Astrocyte of the cerebellum (primary cell): ENCODE measurements around the gene RCC2.

Experiments used
- DNase-seq: peaks from one replicate; pipeline ENCODE4 v3.0.0-alpha.2; 2011; ENCODE audit warnings: low read depth
- H3K4me3 ChIP-seq: 2 replicates; pipeline ENCODE4 v1.5.1; 2011; ENCODE audit warnings: mild to moderate bottlenecking, low read depth, low read length, moderate library complexity
- CTCF ChIP-seq: IDR thresholded peaks from 2 replicates; pipeline ENCODE4 v1.5.1; 2012; ENCODE audit warnings: low read length, low read depth, moderate library complexity, mild to moderate bottlenecking; ENCODE audit errors: missing control alignments
- in situ Hi-C: cut with HindIII; loops from 2 replicates; pipeline ENCODE4 v1.10.0; 2017; ENCODE audit warnings: low sequenced_read_pairs

RCC2 gene

GRCh38 chr1:17437580-17438317, 1.7 kb downstream of the RCC2 start:
- peak overlapping the region; percentile 87 for H3K4me3 ChIP-seq
- no peak for TF ChIP-seq CTCF
- no peak for DNase-seq
- in situ Hi-C loops: no loop called here

- H3K4me3 ChIP-seq: peak overlapping the region; percentile 87
- no peak for DNase-seq
- in situ Hi-C loops: no loop called here
- no peak for TF ChIP-seq CTCF
Measured at GRCh38 chr1:17437260-17437579, 2.3 kb downstream of the RCC2 start.

GRCh38 chr1:17436380-17437174, 2.9 kb downstream of the RCC2 start:
- H3K4me3 ChIP-seq: peak overlapping the region; percentile 87
- DNase-seq: no peak
- TF ChIP-seq CTCF: no peak
- in situ Hi-C loops: no loop called here

- DNase-seq: no peak
- in situ Hi-C loops: no loop called here
- TF ChIP-seq CTCF: no peak
- H3K4me3 ChIP-seq: no peak overlapping the region
Measured at GRCh38 chr1:17434601-17435000, 4.9 kb downstream of the RCC2 start.

GRCh38 chr1:17434016-17434415, 5.5 kb downstream of the RCC2 start:
- TF ChIP-seq CTCF: no peak
- in situ Hi-C loops: no loop called here

GRCh38 chr1:17433261-17433660, 6.2 kb downstream of the RCC2 start:
- no peak overlapping the region for H3K4me3 ChIP-seq
- no peak for TF ChIP-seq CTCF
- in situ Hi-C loops: no loop called here
- no peak for DNase-seq

More at GRCh38 chr1:17434016-17434415, 5.5 kb downstream of the RCC2 start:
- no peak overlapping the region for H3K4me3 ChIP-seq
- no peak for DNase-seq
